H9 (cell line): Measurements from ENCODE around the gene CDR2L. TPM values are rescaled to one million over a fixed set of nuclear protein-coding genes. Genes with fewer than 3 reads are reported as not detected.

Experiments used
- DNase-seq: peaks from one replicate; pipeline ENCODE4 v3.0.0-alpha.2; 2017
- H2AFZ ChIP-seq: one replicate; pipeline ENCODE4 v1.6.1; 2013; ENCODE audit warnings: mild to moderate bottlenecking, low read length, control low read depth, moderate library complexity
- H2AK5ac ChIP-seq: 2 replicates; pipeline ENCODE4 v1.6.1; 2013; ENCODE audit warnings: low read length, control low read depth, mixed read lengths; ENCODE audit not compliant: insufficient read length
- H2BK120ac ChIP-seq: one replicate; pipeline ENCODE4 v1.6.1; 2013; ENCODE audit warnings: low read depth, mild to moderate bottlenecking, low read length, control low read depth, inconsistent platforms; ENCODE audit not compliant: poor library complexity, severe bottlenecking
- H2BK12ac ChIP-seq: 2 replicates; pipeline ENCODE4 v1.6.1; 2013; ENCODE audit warnings: low read length, control low read depth, mixed read lengths, low read depth; ENCODE audit not compliant: insufficient read length
- H2BK15ac ChIP-seq: 2 replicates; pipeline ENCODE4 v1.6.1; 2013; ENCODE audit warnings: low read depth, low read length, control low read depth
- H2BK20ac ChIP-seq: one replicate; pipeline ENCODE4 v1.6.1; 2013; ENCODE audit warnings: low read depth, mild to moderate bottlenecking, low read length, control low read depth, inconsistent platforms; ENCODE audit not compliant: poor library complexity, severe bottlenecking
- H2BK5ac ChIP-seq: 2 replicates; pipeline ENCODE4 v1.6.1; 2013; ENCODE audit warnings: low read length, control low read depth, mixed read lengths; ENCODE audit not compliant: insufficient read length
- H3K14ac ChIP-seq: 2 replicates; pipeline ENCODE4 v1.6.1; 2013; ENCODE audit warnings: low read length, control low read depth; ENCODE audit not compliant: insufficient read depth
- H3K18ac ChIP-seq: 2 replicates; pipeline ENCODE4 v1.6.1; 2013; ENCODE audit warnings: low read depth, mild to moderate bottlenecking, mixed read lengths, low read length, control low read depth; ENCODE audit not compliant: insufficient read length
- H3K23ac ChIP-seq: 2 replicates; pipeline ENCODE4 v1.6.1; 2013; ENCODE audit warnings: low read length, control low read depth, mixed read lengths, low read depth; ENCODE audit not compliant: insufficient read length
- H3K23me2 ChIP-seq: 2 replicates; pipeline ENCODE4 v1.6.1; 2013; ENCODE audit warnings: low read depth, mild to moderate bottlenecking, mixed read lengths, low read length, control low read depth; ENCODE audit not compliant: insufficient read length, poor library complexity, severe bottlenecking
- H3K27ac ChIP-seq: 2 replicates; pipeline ENCODE4 v1.5.1; 2013; ENCODE audit warnings: low read length, control low read depth, mixed read lengths, low read depth; ENCODE audit not compliant: insufficient read length
- H3K27me3 ChIP-seq: 2 replicates; pipeline ENCODE4 v1.6.1; 2013; ENCODE audit warnings: low read length, control low read depth, inconsistent platforms; ENCODE audit not compliant: insufficient read depth
- H3K4ac ChIP-seq: 2 replicates; pipeline ENCODE4 v1.6.1; 2013; ENCODE audit warnings: low read depth, mild to moderate bottlenecking, control low read depth, inconsistent platforms, low read length, moderate library complexity
- H3K4me1 ChIP-seq: 2 replicates; pipeline ENCODE4 v1.6.1; 2013; ENCODE audit warnings: low read length, control low read depth, inconsistent platforms; ENCODE audit not compliant: insufficient read depth
- H3K4me2 ChIP-seq: 2 replicates; pipeline ENCODE4 v1.6.1; 2013; ENCODE audit warnings: low read length, control low read depth, mixed read lengths; ENCODE audit not compliant: insufficient read length, insufficient read depth
- H3K56ac ChIP-seq: 2 replicates; pipeline ENCODE4 v1.6.1; 2013; ENCODE audit warnings: low read depth, mild to moderate bottlenecking, mixed read lengths, low read length, control low read depth; ENCODE audit not compliant: insufficient read length
- H3K79me1 ChIP-seq: 2 replicates; pipeline ENCODE4 v1.6.1; 2013; ENCODE audit warnings: low read depth, mild to moderate bottlenecking, moderate library complexity, low read length, control low read depth, inconsistent platforms; ENCODE audit not compliant: insufficient read depth, poor library complexity, severe bottlenecking
- H3K79me2 ChIP-seq: 2 replicates; pipeline ENCODE4 v1.6.1; 2013; ENCODE audit warnings: low read length, control low read depth, inconsistent platforms; ENCODE audit not compliant: insufficient read depth
- H3K9ac ChIP-seq: 2 replicates; pipeline ENCODE4 v1.6.1; 2013; ENCODE audit warnings: low read length, control low read depth, mixed read lengths; ENCODE audit not compliant: insufficient read length; ENCODE audit errors: extremely low read depth
- H3K9me3 ChIP-seq: one replicate; pipeline ENCODE4 v1.6.1; 2013; ENCODE audit warnings: low read depth, low read length, inconsistent platforms; ENCODE audit not compliant: control insufficient read depth
- H3T11ph ChIP-seq: one replicate; pipeline ENCODE4 v1.6.1; 2013; ENCODE audit warnings: mild to moderate bottlenecking, low read length, control low read depth, inconsistent platforms
- H4K20me1 ChIP-seq: one replicate; pipeline ENCODE4 v1.6.1; 2013; ENCODE audit not compliant: control insufficient read depth, insufficient read length, insufficient read depth
- H4K5ac ChIP-seq: 2 replicates; pipeline ENCODE4 v1.6.1; 2013; ENCODE audit warnings: low read depth, mild to moderate bottlenecking, mixed read lengths, low read length, control low read depth; ENCODE audit not compliant: insufficient read length
- H4K8ac ChIP-seq: replicated peaks from 2 replicates; pipeline ENCODE4 v1.6.1; 2013; ENCODE audit warnings: low read length, control low read depth, mixed read lengths, low read depth; ENCODE audit not compliant: insufficient read length
- H4K91ac ChIP-seq: 2 replicates; pipeline ENCODE4 v1.6.1; 2013; ENCODE audit warnings: low read depth, mild to moderate bottlenecking, moderate library complexity, mixed read lengths, low read length, control low read depth; ENCODE audit not compliant: insufficient read length
- H3K27ac Mint-ChIP-seq, 3 experiments: 2 replicates in 2 of 3; 3 replicates in 1 of 3; pipeline ENCODE4 v1.8.0; 2020 to 2021; ENCODE audit warnings: mixed read lengths in 3 of 3, mild to moderate bottlenecking in 1 of 3, moderate library complexity in 1 of 3
- H3K27me3 Mint-ChIP-seq: 2 replicates; pipeline ENCODE4 v1.8.0; 2021; ENCODE audit warnings: low read depth, mild to moderate bottlenecking, moderate library complexity, mixed read lengths
- H3K36me3 Mint-ChIP-seq, 3 experiments: 2 replicates in 2 of 3; 3 replicates in 1 of 3; pipeline ENCODE4 v1.8.0; 2020 to 2021; ENCODE audit warnings: low read depth in 3 of 3, mixed read lengths in 3 of 3; ENCODE audit not compliant: insufficient read depth in 1 of 3
- H3K4me1 Mint-ChIP-seq, 2 experiments: 2 replicates each; pipeline ENCODE4 v1.8.0; 2020; ENCODE audit warnings: mixed read lengths in 2 of 2
- H3K4me3 Mint-ChIP-seq, 2 experiments: 2 replicates in 1 of 2; 3 replicates in 1 of 2; pipeline ENCODE4 v1.8.0; 2020 to 2021; ENCODE audit warnings: mild to moderate bottlenecking in 2 of 2, mixed read lengths in 2 of 2, moderate library complexity in 1 of 2
- H3K9me3 Mint-ChIP-seq, 2 experiments: 2 replicates in 1 of 2; 3 replicates in 1 of 2; pipeline ENCODE4 v1.8.0; 2020; ENCODE audit warnings: mild to moderate bottlenecking in 2 of 2, mixed read lengths in 2 of 2, moderate library complexity in 1 of 2
- WGBS: extraction: QIAGEN DNeasy Blood & Tissue Kit; methylation state at CpG from one replicate; pipeline ENCODE4 v1.1.7; 2013; ENCODE audit warnings: missing lambda C conversion rate, low lambda C conversion rate, mixed read lengths; ENCODE audit not compliant: insufficient read length; ENCODE audit errors: extremely low coverage; 5-methylcytosine and 5-hydroxymethylcytosine counted together
- total RNA-seq: library from RNA; stranded (reverse); gene quantifications from 2 replicates; pipeline ENCODE4 v1.2.1, GENCODE V29; 2021
- TF ChIP-seq, protein P1 (sequence below): fragments of 200-600 bp; sonication (generic); conservative IDR thresholded peaks from 3 replicates; pipeline ENCODE4 v1.8.0; 2021; ENCODE audit warnings: antibody characterized with exemption, mild to moderate bottlenecking

Gene CDR2L
- total RNA-seq, 1 experiment from 2014 or later = 23.3 TPM

DNA sequence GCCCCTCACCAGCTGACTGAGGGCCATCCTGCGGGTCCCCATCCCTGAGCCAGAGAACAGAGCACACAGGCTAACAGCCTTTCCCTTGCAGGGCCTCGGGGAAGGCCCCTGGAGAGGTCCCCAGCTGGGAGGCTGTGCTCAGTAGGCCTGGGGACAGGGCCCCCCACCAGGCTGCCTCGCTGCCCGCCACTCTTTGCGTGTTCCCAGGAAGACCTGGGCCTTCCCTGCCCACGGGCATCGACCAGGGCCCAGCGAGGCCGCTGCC lies 15.7 kb upstream of the CDR2L start:
- no peak overlapping the region for H4K91ac ChIP-seq
- peaks cover 0 to 2% of the 10 kb centered on the region in 2 experiments; a peak in 1 of 5 replicates for H3K9me3 Mint-ChIP-seq
- peaks cover 10 to 19% of the 10 kb centered on the region in 2 experiments for H3K4me1 Mint-ChIP-seq
- no peak overlapping the region for H4K5ac ChIP-seq
- H2BK15ac ChIP-seq = no peak overlapping the region
- no peak overlapping the region for H4K8ac ChIP-seq
- H3K9me3 ChIP-seq = no peaks in the 10 kb centered on the region
- H2BK120ac ChIP-seq = no peak overlapping the region
- H2AFZ ChIP-seq = no peak overlapping the region
- H3K27ac ChIP-seq = no peak overlapping the region
- no peak overlapping the region for H3T11ph ChIP-seq
- peaks cover 59% of the 10 kb centered on the region for H3K27me3 Mint-ChIP-seq
- H3K9ac ChIP-seq = no peak overlapping the region
- no peak overlapping the region for H3K56ac ChIP-seq
- H3K36me3 Mint-ChIP-seq = no peaks in the 10 kb centered on the region
- H2BK20ac ChIP-seq = no peak overlapping the region
- peaks cover 19% of the 10 kb centered on the region for H3K27me3 ChIP-seq
- no peaks in the 10 kb centered on the region; the same call in 1 of the 2 replicates for H3K4me1 ChIP-seq
- no peaks in the 10 kb centered on the region for H4K20me1 ChIP-seq
- no peaks in the 10 kb centered on the region for H3K79me1 ChIP-seq
- no peak overlapping the region for H3K18ac ChIP-seq
- WGBS = no CpG with 5 or more reads among the region's 9 CpGs
- TF ChIP-seq, protein P1, sequence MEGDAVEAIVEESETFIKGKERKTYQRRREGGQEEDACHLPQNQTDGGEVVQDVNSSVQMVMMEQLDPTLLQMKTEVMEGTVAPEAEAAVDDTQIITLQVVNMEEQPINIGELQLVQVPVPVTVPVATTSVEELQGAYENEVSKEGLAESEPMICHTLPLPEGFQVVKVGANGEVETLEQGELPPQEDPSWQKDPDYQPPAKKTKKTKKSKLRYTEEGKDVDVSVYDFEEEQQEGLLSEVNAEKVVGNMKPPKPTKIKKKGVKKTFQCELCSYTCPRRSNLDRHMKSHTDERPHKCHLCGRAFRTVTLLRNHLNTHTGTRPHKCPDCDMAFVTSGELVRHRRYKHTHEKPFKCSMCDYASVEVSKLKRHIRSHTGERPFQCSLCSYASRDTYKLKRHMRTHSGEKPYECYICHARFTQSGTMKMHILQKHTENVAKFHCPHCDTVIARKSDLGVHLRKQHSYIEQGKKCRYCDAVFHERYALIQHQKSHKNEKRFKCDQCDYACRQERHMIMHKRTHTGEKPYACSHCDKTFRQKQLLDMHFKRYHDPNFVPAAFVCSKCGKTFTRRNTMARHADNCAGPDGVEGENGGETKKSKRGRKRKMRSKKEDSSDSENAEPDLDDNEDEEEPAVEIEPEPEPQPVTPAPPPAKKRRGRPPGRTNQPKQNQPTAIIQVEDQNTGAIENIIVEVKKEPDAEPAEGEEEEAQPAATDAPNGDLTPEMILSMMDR = no peak
- DNase-seq = no peak
- H3K23ac ChIP-seq = no peak overlapping the region
- H2BK5ac ChIP-seq = no peak overlapping the region
- no peak overlapping the region for H3K4ac ChIP-seq
- peaks cover 8% of the 10 kb centered on the region for H3K23me2 ChIP-seq
- H2BK12ac ChIP-seq = no peak overlapping the region
- H3K14ac ChIP-seq = no peak overlapping the region
- H3K4me2 ChIP-seq = peak overlapping the region; percentile 47
- peak overlapping the region; percentile 67 to 83 for H3K4me3 Mint-ChIP-seq
- H2AK5ac ChIP-seq = no peak overlapping the region
- H3K79me2 ChIP-seq = no peaks in the 10 kb centered on the region
- H3K27ac Mint-ChIP-seq = no peak overlapping the region
